ENCODE data around the gene SORBS2. TPM values are rescaled to one million over a fixed set of nuclear protein-coding genes. Genes with fewer than 3 reads are reported as not detected.

The SORBS2 gene
- total RNA-seq, 1 donor from 2014 or later: 43.2 TPM

- no peaks in the 10 kb centered on the region for H3K9me3 Mint-ChIP-seq
- DNase-seq (ENCODE audit: extremely low spot score, unreplicated experiment): no peak
- H3K36me3 Mint-ChIP-seq: peaks cover 5% of the 10 kb centered on the region
- H3K4me3 Mint-ChIP-seq: no peak overlapping the region
- H3K27me3 Mint-ChIP-seq: no peaks in the 10 kb centered on the region
- no peak overlapping the region for H3K27ac Mint-ChIP-seq
- peaks cover 8% of the 10 kb centered on the region for H3K4me1 Mint-ChIP-seq (ENCODE audit: unreplicated experiment)
- TF ChIP-seq CTCF (conservative IDR thresholded peaks at IDR 0.05): no peak
Measured at GRCh38 chr4:185669288-185669687, 142.7 kb downstream of the SORBS2 start.

- Mint-ChIP-seq H3K27ac (peak overlapping the region; percentile 58), H3K9me3 (no peaks in the 10 kb centered on the region), H3K36me3 (peaks cover 11% of the 10 kb centered on the region), H3K4me3 (no peak overlapping the region), H3K4me1 (ENCODE audit: unreplicated experiment) (peaks cover 8% of the 10 kb centered on the region), H3K27me3 (no peaks in the 10 kb centered on the region)
- no peak for TF ChIP-seq CTCF (conservative IDR thresholded peaks at IDR 0.05)
- no peak for DNase-seq (ENCODE audit: extremely low spot score, unreplicated experiment)
Measured at GRCh38 chr4:185666156-185666555, 145.8 kb downstream of the SORBS2 start.

- peaks cover 11% of the 10 kb centered on the region for H3K36me3 Mint-ChIP-seq
- H3K27ac Mint-ChIP-seq: peak overlapping the region; percentile 58
- no peaks in the 10 kb centered on the region for H3K9me3 Mint-ChIP-seq
- peaks cover 8% of the 10 kb centered on the region for H3K4me1 Mint-ChIP-seq (ENCODE audit: unreplicated experiment)
- peak overlapping the region; percentile 51 for H3K4me3 Mint-ChIP-seq
- TF ChIP-seq CTCF (conservative IDR thresholded peaks at IDR 0.05): no peak
- no peaks in the 10 kb centered on the region for H3K27me3 Mint-ChIP-seq
- no peak for DNase-seq (ENCODE audit: extremely low spot score, unreplicated experiment)
Measured at GRCh38 chr4:185665655-185666054, 146.3 kb downstream of the SORBS2 start.

- Mint-ChIP-seq H3K27me3 (no peaks in the 10 kb centered on the region), H3K36me3 (peaks cover 11% of the 10 kb centered on the region), H3K27ac (no peak overlapping the region), H3K4me1 (ENCODE audit: unreplicated experiment) (peaks cover 8% of the 10 kb centered on the region), H3K4me3 (no peak overlapping the region), H3K9me3 (no peaks in the 10 kb centered on the region)
- DNase-seq (ENCODE audit: extremely low spot score, unreplicated experiment): no peak
- TF ChIP-seq CTCF (conservative IDR thresholded peaks at IDR 0.05): no peak
Measured at GRCh38 chr4:185664481-185664880, 147.5 kb downstream of the SORBS2 start.

- Mint-ChIP-seq H3K36me3 (peaks cover 11% of the 10 kb centered on the region), H3K9me3 (no peaks in the 10 kb centered on the region), H3K27ac (no peak overlapping the region), H3K4me1 (ENCODE audit: unreplicated experiment) (peaks cover 15% of the 10 kb centered on the region), H3K4me3 (no peak overlapping the region), H3K27me3 (no peaks in the 10 kb centered on the region)
- DNase-seq (ENCODE audit: extremely low spot score, unreplicated experiment): no peak
- TF ChIP-seq CTCF (conservative IDR thresholded peaks at IDR 0.05): no peak
Measured at GRCh38 chr4:185662030-185662778, 149.8 kb downstream of the SORBS2 start.

Data from type B pancreatic cell (in vitro differentiated cells).